Gastroesophageal sphincter (tissue), 3 donors: ENCODE measurements around the gene POLR3K.

Experiments used
- CTCF ChIP-seq, 4 experiments: fragments of 200-600 bp in 2 of 4; fragments of 450-650 bp in 2 of 4; sonication (generic) in 1 of 4; IDR thresholded peaks; one replicate each; pipeline ENCODE4 v1.5.1; 2017 to 2019; ENCODE audit warnings: antibody characterized with exemption in 4 of 4, mild to moderate bottlenecking in 2 of 4, moderate library complexity in 2 of 4
- POLR2A ChIP-seq, 2 donors: fragments of 450-650 bp; IDR thresholded peaks; one replicate each; pipeline ENCODE4 v1.6.1; 2017; ENCODE audit warnings: antibody characterized with exemption in 2 of 2, mild to moderate bottlenecking in 2 of 2, moderate library complexity in 1 of 2
- POLR2AphosphoS5 ChIP-seq: sonication (generic); formaldehyde crosslinking; IDR thresholded peaks from one replicate; pipeline ENCODE4 v1.6.1; 2017; ENCODE audit warnings: antibody characterized with exemption

DNA sequence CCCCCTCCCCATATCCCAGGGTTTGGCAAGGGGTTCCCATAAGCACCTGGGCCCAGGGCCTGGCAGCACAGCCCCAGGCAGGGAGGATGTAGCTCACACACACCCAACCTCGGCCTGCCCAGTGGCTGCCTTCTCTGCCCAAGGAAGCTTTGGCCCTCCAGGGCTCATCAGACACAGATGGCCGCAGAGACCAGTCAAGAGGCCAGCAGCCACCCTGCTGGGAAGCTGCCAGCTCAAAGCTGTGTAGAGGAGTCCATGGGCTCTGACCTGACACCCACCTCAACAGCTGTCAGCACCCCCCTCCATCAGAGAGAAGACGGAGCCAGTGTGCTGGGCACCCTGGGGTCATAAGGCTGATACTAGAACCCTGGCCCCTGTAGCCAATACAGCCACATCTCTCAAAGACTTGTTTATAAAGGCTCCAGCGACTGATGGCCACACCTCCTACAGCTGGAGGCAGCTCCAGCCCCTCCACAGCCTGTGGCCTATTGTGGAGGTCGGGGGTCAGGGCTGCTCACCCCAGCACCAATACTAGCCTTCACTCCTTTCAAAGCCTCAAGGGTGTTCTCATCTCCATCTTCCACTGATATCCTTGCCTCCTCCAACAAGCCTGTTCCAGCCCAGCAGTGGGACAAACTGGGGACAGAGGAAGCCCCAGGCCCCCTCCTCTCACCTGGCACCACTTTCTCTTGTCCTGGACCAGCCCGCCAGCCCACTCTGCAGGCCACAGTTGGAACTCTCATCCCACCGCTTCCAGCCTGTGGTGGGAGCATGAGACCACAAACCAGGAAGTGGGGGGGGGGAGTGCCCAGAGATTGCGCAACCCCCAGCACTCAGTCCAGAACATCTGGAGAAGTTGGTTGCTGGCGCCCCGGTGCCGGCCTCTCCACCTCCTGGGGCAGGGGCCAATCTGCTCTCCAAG, 22.4 kb upstream of the POLR3K start:
- peak; percentile 11 for TF ChIP-seq POLR2AphosphoS5
- TF ChIP-seq CTCF (IDR thresholded peaks at IDR 0.05), result peak in 2 of 4 experiments; percentile 14 to 20
- TF ChIP-seq POLR2A (IDR thresholded peaks at IDR 0.05), result no peak
